PFSK-1 (cell line): ENCODE results near the gene SCAF1.

Experiments used
- POLR2AphosphoS5 ChIP-seq: IDR thresholded peaks from 2 replicates; pipeline ENCODE4 v1.6.1; 2012; ENCODE audit warnings: low read depth, mild to moderate bottlenecking, control low read depth, low read length, moderate library complexity
- REST ChIP-seq, 2 experiments: IDR thresholded peaks; 2 replicates each; pipeline versions ENCODE4 v1.6.1 to v1.8.0; 2011 to 2012; ENCODE audit warnings: low read depth in 2 of 2, low read length in 2 of 2, control low read depth in 1 of 2, inconsistent platforms in 1 of 2, mild to moderate bottlenecking in 1 of 2, moderate library complexity in 1 of 2; ENCODE audit not compliant: insufficient read depth in 1 of 2
- SIN3A ChIP-seq: IDR thresholded peaks from 2 replicates; pipeline ENCODE4 v1.6.1; 2012; ENCODE audit warnings: mild to moderate bottlenecking, low read length, moderate library complexity, borderline replicate concordance; ENCODE audit not compliant: insufficient read depth
- TAF1 ChIP-seq: IDR thresholded peaks from 2 replicates; pipeline ENCODE4 v1.6.1; 2012; ENCODE audit warnings: low read length, control low read depth, borderline replicate concordance; ENCODE audit not compliant: insufficient read depth

- TF ChIP-seq POLR2AphosphoS5: no peak
- TF ChIP-seq REST (IDR thresholded peaks at IDR 0.05; ENCODE audit: insufficient read depth in 1 of 2, low read depth in 2 of 2, low read length in 2 of 2): no peak
- TF ChIP-seq TAF1: no peak
- no peak for TF ChIP-seq SIN3A
Measured at GRCh38 chr19:49605605-49606004, 36.4 kb upstream of the SCAF1 start.
